Measurements from ENCODE around the gene SENP1. TPM values are rescaled to one million over a fixed set of nuclear protein-coding genes. Genes with fewer than 3 reads are reported as not detected.

SENP1 gene
- total RNA-seq, 1 experiment from 2014 or later: 23.0 TPM

GRCh38 chr12:48002414-48002730 lies 103.5 kb downstream of the SENP1 start:
- Histone ChIP-seq H3K4me2 (peak overlapping the region; percentile 98; the same call in 1 of the 2 replicates), H3K79me2 (ENCODE audit: low read depth) (no peaks in the 10 kb centered on the region), H3K4me1 (replicated peaks; ENCODE audit: insufficient read depth) (peaks cover 15% of the 10 kb centered on the region), H3K27me3 (ENCODE audit: insufficient read depth, low read depth) (peaks cover 63% of the 10 kb centered on the region), H3F3A (ENCODE audit: insufficient read depth, low read depth) (peaks cover 12% of the 10 kb centered on the region; the same call in 1 of the 2 replicates), H3K4me3 (no peak overlapping the region; the same call in 1 of the 2 replicates), H4K20me1 (ENCODE audit: insufficient read depth) (no peaks in the 10 kb centered on the region), H2AFZ (no peak overlapping the region), H3K27ac (no peak overlapping the region), H3K9me2 (ENCODE audit: insufficient read depth) (no peaks in the 10 kb centered on the region), H3K9me3 (ENCODE audit: insufficient read depth, low read depth) (no peaks in the 10 kb centered on the region), H3K36me3 (ENCODE audit: low read depth) (no peaks in the 10 kb centered on the region)
- DNase-seq: no peak
- POLR2A ChIA-PET (ENCODE audit: unreplicated experiment): interaction anchor here (0.7 kb wide), 1 partner anchor 11 kb away, joined by 3 read pairs; no protein-coding TSS in a partner anchor
- BruUV-seq (replicated peaks): no TSS peak
- no peak for TF ChIP-seq EZH2 (IDR thresholded peaks at IDR 0.05; ENCODE audit: low read depth)
- TF ChIP-seq CTCF (conservative IDR thresholded peaks at IDR 0.05): no peak
- intact Hi-C loops (cut with micrococcal nuclease; ENCODE audit: unreplicated experiment): no loop called here
- CTCF ChIA-PET: no interaction called here

- Histone ChIP-seq H3K79me2 (ENCODE audit: low read depth) (no peaks in the 10 kb centered on the region), H3K9me2 (ENCODE audit: insufficient read depth) (no peaks in the 10 kb centered on the region), H2AFZ (peak overlapping the region; percentile 91), H3K27me3 (ENCODE audit: insufficient read depth, low read depth) (peaks cover 57% of the 10 kb centered on the region), H3K4me3 (peak overlapping the region; percentile 78), H4K20me1 (ENCODE audit: insufficient read depth) (no peaks in the 10 kb centered on the region), H3F3A (ENCODE audit: insufficient read depth, low read depth) (peaks cover 12% of the 10 kb centered on the region; the same call in 1 of the 2 replicates), H3K4me2 (peak overlapping the region; percentile 98), H3K9me3 (ENCODE audit: insufficient read depth, low read depth) (no peaks in the 10 kb centered on the region), H3K4me1 (replicated peaks; ENCODE audit: insufficient read depth) (peaks cover 20% of the 10 kb centered on the region), H3K36me3 (ENCODE audit: low read depth) (no peaks in the 10 kb centered on the region), H3K27ac (peak overlapping the region; percentile 48; the same call in 1 of the 2 replicates)
- ChIA-PET CTCF (no interaction called here), POLR2A (ENCODE audit: unreplicated experiment) (interaction anchor here (0.7 kb wide), 1 partner anchor 12 kb away, joined by 3 read pairs; no protein-coding TSS in a partner anchor)
- DNase-seq: peak in 1 of 2 experiments; percentile 41
- TF ChIP-seq EZH2 (IDR thresholded peaks at IDR 0.05; ENCODE audit: low read depth) (0 out of 2 replicates have a peak, but pooled peaks have one; percentile 54), CTCF (conservative IDR thresholded peaks at IDR 0.05) (no peak)
- intact Hi-C loops (cut with micrococcal nuclease; ENCODE audit: unreplicated experiment): loop anchor here (2.0 kb wide), 1 partner anchor 17 kb away; no protein-coding TSS in a partner anchor
- no TSS peak for BruUV-seq (replicated peaks)
Observed at GRCh38 chr12:48001505-48002413, 104.1 kb downstream of the SENP1 start.

GRCh38 chr12:48000878-48001504 lies 104.9 kb downstream of the SENP1 start:
- POLR2A ChIA-PET (ENCODE audit: unreplicated experiment): no interaction called here
- peak; percentile 54 to 74 for DNase-seq
- Histone ChIP-seq H3K27ac (peak overlapping the region; percentile 48; the same call in 1 of the 2 replicates), H3K4me2 (peak overlapping the region; percentile 98), H4K20me1 (ENCODE audit: insufficient read depth) (no peaks in the 10 kb centered on the region), H3K27me3 (ENCODE audit: insufficient read depth, low read depth) (peaks cover 51% of the 10 kb centered on the region), H2AFZ (peak overlapping the region; percentile 91), H3F3A (ENCODE audit: insufficient read depth, low read depth) (peaks cover 12% of the 10 kb centered on the region; the same call in 1 of the 2 replicates), H3K9me3 (ENCODE audit: insufficient read depth, low read depth) (no peaks in the 10 kb centered on the region), H3K9me2 (ENCODE audit: insufficient read depth) (no peaks in the 10 kb centered on the region), H3K4me3 (peak overlapping the region; percentile 78), H3K4me1 (replicated peaks; ENCODE audit: insufficient read depth) (peaks cover 24% of the 10 kb centered on the region), H3K36me3 (ENCODE audit: low read depth) (no peaks in the 10 kb centered on the region), H3K79me2 (ENCODE audit: low read depth) (no peaks in the 10 kb centered on the region)
- intact Hi-C loops (cut with micrococcal nuclease; ENCODE audit: unreplicated experiment): loop anchor here (2.0 kb wide), 1 partner anchor 18 kb away; no protein-coding TSS in a partner anchor
- CTCF ChIA-PET: no interaction called here
- TF ChIP-seq CTCF (conservative IDR thresholded peaks at IDR 0.05): no peak
- no peak for TF ChIP-seq EZH2 (IDR thresholded peaks at IDR 0.05; ENCODE audit: low read depth)
- BruUV-seq (replicated peaks): no TSS peak
